NB4 (cell line): Measurements from ENCODE around the gene PPARA.

Experiments used
- DNase-seq: peaks from one replicate; pipeline ENCODE4 v3.0.0; 2010; ENCODE audit warnings: low read depth
- H3K4me3 ChIP-seq: one replicate; pipeline ENCODE4 v1.5.1; 2011; ENCODE audit warnings: mild to moderate bottlenecking, low read depth, low read length, moderate library complexity
- MYC ChIP-seq: IDR thresholded peaks from 2 replicates; pipeline ENCODE4 v1.6.1; 2011; ENCODE audit warnings: low read depth, low read length
- POLR2A ChIP-seq: IDR thresholded peaks from 2 replicates; pipeline ENCODE4 v1.6.1; 2011; ENCODE audit warnings: mild to moderate bottlenecking; ENCODE audit not compliant: insufficient read length; ENCODE audit errors: extremely low read depth
- TF ChIP-seq, protein P1 (sequence below): IDR thresholded peaks from one replicate; pipeline ENCODE4 v1.5.1; 2012; ENCODE audit warnings: low read depth, low read length
- TF ChIP-seq, protein P2 (sequence below): IDR thresholded peaks from 2 replicates; pipeline ENCODE4 v1.6.1; 2011; ENCODE audit warnings: low read depth, low read length

The PPARA gene

DNA sequence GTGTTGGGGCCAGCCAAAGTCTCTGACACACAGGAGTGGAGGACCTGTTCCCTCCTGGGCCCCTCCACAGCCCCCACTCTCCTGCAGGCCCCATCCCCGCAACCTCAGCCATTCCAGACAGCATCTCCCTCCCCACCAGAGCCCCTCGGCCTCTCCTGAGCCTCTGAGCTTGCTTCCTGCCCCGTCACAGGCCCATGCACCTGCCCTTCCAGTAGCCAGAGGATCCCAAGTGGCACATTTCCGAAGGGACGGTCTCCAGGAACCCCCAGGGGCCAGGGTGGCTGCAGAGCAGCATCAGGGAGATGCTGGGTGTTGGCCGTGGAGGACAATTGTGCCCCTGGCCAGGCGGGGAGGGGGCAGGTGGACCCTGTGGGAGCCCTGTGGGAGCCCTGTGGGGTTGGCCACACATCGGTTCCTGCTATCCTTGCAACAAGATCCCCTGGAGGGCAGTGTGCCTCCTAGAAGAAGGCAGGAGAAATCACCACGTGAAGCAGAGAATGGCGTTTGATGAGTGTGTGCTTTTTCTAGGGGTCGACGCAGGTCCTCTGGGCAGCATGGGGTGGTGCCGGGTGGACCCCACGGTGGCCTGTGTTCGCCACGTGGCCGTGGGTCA lies 45.3 kb upstream of the PPARA start:
- TF ChIP-seq MYC (no peak), POLR2A (no peak)
- TF ChIP-seq, protein P1, sequence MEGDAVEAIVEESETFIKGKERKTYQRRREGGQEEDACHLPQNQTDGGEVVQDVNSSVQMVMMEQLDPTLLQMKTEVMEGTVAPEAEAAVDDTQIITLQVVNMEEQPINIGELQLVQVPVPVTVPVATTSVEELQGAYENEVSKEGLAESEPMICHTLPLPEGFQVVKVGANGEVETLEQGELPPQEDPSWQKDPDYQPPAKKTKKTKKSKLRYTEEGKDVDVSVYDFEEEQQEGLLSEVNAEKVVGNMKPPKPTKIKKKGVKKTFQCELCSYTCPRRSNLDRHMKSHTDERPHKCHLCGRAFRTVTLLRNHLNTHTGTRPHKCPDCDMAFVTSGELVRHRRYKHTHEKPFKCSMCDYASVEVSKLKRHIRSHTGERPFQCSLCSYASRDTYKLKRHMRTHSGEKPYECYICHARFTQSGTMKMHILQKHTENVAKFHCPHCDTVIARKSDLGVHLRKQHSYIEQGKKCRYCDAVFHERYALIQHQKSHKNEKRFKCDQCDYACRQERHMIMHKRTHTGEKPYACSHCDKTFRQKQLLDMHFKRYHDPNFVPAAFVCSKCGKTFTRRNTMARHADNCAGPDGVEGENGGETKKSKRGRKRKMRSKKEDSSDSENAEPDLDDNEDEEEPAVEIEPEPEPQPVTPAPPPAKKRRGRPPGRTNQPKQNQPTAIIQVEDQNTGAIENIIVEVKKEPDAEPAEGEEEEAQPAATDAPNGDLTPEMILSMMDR, result no peak
- TF ChIP-seq, protein P2, sequence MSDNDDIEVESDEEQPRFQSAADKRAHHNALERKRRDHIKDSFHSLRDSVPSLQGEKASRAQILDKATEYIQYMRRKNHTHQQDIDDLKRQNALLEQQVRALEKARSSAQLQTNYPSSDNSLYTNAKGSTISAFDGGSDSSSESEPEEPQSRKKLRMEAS, result no peak
- H3K4me3 ChIP-seq, result no peak overlapping the region
- no peak for DNase-seq

DNA sequence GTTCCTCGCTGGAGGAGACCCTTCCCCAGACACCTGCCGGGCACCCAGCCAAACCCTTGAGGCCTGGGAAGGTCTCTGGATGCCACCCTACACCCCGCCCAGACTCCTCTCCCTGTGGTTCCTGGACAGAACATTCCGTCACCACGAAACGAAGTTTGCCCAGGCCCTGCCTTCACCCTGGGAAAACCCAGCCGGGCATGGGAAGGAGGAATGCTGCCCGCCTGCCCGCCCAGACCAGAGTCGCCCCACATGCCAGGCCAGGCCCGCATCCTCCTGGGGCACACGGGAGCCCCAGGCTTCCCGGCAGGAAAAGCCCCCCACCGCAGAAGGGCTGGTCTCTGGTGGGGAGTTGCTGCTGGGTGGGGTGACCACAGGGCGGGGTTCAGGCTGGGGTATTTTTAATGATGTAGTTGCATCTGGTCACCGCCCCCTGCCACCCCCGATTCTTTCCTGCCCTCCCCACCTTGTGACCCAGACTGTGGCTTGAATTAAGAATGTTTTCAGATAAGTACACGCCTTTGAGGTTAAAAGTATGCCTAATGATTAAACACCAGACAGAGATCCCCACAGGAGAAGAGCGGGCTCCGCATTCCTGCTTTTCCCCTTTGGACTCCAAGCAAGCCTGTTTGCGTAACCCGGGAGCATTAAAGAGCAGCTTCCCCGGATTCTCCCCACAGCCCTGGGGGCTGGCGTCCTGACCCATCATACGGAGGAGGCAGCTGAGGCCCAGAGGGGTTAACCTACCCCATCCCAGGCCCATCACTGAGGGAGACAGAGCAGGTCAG lies 44.6 kb upstream of the PPARA start:
- TF ChIP-seq, protein P2, result no peak
- TF ChIP-seq, protein P1, result no peak
- TF ChIP-seq POLR2A (no peak), MYC (no peak)
- H3K4me3 ChIP-seq, result no peak overlapping the region
- DNase-seq, result no peak

DNA sequence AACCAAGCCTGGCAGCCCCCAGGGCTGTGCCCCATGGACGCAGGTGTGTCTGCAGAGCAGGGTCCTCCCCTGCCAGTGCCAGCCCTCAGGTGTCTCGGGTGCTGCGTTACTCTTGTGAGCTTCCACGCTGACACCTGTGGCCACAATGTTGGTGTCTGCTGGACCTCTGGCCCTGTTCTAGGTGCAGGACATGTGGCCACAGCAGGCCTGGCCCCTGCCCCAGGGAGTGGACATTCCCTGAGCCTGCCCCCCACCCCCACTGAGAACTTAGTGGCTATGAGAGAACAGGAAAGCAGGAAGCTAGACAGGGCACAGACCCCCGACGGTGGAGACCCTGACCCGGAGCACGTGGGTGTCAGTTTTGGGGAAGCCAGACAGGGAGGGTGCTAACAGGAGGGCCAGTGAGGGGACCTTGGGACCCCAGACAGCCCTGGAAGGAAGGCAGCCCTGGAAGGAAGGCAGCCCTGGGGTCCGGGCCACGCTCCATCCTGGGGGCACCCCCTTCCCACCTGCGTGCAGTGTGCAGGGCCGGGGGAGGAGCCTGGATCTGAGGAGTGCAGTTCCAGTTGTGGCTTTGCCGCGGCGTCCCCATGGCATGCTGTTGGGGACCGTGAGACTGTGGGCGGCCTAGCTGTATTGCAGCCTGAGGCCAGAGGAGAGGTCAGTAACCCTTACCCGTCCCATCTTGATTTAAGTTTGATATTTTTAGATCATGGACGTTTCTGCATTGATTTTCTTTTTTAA lies 43.9 kb upstream of the PPARA start:
- TF ChIP-seq MYC (no peak), POLR2A (no peak)
- TF ChIP-seq, protein P1, result no peak
- TF ChIP-seq, protein P2, result no peak
- DNase-seq, result no peak
- H3K4me3 ChIP-seq, result no peak overlapping the region

DNA sequence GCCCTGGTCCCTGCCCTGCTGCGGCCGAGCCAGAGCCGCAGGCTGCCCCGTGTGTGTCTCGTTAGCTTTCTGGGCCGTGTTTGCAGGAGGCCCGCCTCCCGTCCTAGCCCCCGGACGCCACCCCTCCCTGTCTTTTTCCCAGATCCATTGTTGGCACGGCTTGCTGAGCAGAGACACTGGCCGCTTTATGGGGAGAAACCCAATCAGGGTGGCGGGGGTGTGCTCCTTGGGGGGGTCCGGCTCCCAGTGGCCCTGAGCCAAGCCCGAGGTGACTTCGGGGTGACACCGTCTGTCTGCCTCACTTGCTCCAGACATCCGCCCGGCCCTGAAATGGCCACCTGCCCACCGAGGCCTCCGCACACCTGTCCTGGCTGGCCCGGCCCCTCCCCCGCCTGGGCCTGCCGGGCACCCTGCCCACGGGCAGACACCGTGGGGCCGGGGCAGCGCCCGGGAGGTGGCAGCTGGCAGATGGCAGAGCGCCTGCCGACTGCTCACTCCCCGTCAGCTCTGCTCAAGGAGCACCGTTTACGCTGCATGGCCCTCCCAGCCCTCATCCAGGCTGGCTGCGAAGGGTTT lies 43.1 kb upstream of the PPARA start:
- no peak for TF ChIP-seq MYC
- TF ChIP-seq, protein P1, result no peak
- TF ChIP-seq, protein P2, result no peak
- TF ChIP-seq POLR2A, result no peak
- DNase-seq, result no peak
- H3K4me3 ChIP-seq, result no peak overlapping the region

DNA sequence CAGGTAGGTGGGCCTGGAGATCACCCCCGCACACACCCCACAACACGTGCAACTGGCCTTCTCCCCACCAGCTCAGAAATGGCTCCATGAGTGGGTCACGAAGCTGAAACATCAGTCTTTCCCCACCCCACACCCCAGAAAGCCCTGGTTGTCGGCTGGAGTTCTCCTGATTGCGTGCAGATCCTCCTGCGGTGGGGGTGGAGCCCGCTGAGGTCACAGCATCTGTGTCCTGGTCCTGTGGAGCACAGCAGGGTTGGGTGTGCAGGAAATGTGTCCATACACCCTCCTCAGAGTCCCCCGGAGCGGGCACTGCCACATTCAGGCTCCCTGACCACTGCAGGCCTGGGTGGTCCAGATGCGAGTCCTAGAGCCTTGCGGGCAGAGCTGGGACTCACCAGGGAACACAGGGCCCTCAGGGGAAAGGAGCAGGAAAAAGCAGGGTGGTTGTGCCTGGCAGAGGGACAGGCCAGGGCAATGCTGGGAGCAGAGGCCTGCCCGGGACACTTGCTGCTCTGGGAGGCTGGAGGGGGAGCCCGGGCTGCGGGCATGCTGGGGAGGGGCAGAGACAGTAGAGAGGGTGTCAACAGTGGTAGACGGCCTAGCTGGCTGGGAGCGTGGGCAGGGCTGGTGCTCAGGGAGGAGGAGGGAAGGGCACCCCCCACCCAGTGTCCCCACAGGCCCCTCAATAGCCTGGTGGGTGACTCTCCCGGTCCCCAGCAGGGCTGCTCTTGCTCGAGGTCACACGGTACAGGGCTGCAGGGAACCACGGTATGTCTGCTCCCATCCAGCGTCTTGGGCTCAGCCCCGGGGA lies 42.4 kb upstream of the PPARA start:
- H3K4me3 ChIP-seq, result no peak overlapping the region
- no peak for DNase-seq
- TF ChIP-seq, protein P2, result no peak
- TF ChIP-seq MYC, result no peak
- TF ChIP-seq, protein P1, result no peak
- no peak for TF ChIP-seq POLR2A
